ENCODE results near the gene GRK3.
"Not testable (repeated sequence)": the region's sequence is repeated elsewhere in the genome, so short reads cannot be mapped to it uniquely, and the experiment has no call there.

GRK3 gene

DNA sequence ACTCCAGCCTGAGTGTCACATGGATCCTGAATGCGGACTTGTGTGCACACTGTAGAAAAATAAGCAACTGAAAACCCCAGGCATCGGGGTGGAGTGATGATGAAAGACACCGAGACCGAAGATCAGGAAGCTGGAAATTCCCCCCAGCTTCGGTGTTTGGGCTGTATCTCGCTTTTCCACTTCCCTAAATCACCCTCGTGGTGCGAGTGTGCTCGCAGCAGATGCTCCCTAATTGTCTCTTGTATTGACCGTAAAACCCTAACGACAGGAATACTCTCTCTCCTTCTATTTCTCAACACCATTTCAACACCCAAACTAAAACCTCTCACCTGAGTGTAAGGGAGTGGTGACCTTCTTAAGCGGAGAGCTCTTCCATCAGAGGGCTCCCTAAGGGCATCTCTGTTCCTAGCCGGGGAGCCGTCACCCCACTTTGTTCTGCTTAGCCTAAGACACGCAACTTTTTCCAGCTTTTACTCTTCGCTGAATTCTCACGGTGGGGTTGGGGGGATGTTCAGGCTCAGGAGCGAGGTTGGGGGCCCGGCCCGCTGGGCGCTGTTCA is 635 bp upstream of the GRK3 start:
- H3K4me3 ChIP-seq (ENCODE audit: low read depth, low read length), result peak overlapping the region; percentile 63
- DNase-seq (ENCODE audit: low read depth), result no peak
- no peak for TF ChIP-seq CTCF (IDR thresholded peaks at IDR 0.05; ENCODE audit: low read depth, low read length, missing control alignments)

- peak overlapping the region; percentile 63 for H3K4me3 ChIP-seq (ENCODE audit: low read depth, low read length)
- no peak for DNase-seq (ENCODE audit: low read depth)
- TF ChIP-seq CTCF (IDR thresholded peaks at IDR 0.05; ENCODE audit: low read depth, low read length, missing control alignments), result no peak
Measured at GRCh38 chr22:25564979-25565677, 653 bp downstream of the GRK3 start.

DNA sequence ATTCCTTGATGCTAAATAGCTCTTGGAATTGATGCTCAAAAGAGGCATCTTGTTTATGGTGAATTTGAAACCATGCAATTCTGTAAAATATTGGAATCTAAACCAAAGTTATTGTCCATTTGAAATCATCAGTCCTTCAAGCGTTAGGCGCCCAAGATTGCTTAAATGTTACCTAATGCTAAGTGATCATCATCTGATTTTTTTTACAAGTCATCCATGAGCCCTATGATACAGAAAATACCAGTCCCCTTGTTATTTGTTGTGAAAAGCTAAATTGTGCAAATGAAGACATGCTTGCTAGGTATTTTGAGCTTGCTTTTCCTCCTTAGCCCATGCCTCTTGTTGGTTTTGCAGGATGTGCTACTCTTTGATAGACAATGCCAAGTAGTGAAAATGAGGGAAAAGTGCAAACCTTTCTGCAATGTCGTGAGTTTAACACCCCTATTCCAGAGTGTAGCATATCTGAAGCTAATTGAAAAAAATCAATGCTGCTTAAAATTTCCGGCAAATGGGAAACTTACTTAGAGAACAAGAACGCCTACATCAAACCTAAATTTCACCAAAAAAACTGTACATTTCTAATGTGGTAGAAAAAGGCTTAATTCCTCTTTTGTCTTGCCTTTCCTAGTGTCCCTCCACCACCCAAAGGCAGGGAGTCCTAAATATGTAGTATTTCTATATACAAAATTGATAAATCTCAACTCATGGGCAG is 1.9 kb downstream of the GRK3 start:
- H3K4me3 ChIP-seq (ENCODE audit: low read depth, low read length), result peak overlapping the region; percentile 63
- TF ChIP-seq CTCF (IDR thresholded peaks at IDR 0.05; ENCODE audit: low read depth, low read length, missing control alignments), result no peak
- no peak for DNase-seq (ENCODE audit: low read depth)

GRCh38 chr22:25566898-25567235 is 2.4 kb downstream of the GRK3 start:
- no peak for TF ChIP-seq CTCF (IDR thresholded peaks at IDR 0.05; ENCODE audit: low read depth, low read length, missing control alignments)
- DNase-seq (ENCODE audit: low read depth), result no peak
- H3K4me3 ChIP-seq (ENCODE audit: low read depth, low read length), result peak overlapping the region; percentile 63; the same call in 1 of the 2 replicates

GRCh38 chr22:25567251-25567675 is 2.8 kb downstream of the GRK3 start:
- no peak for TF ChIP-seq CTCF (IDR thresholded peaks at IDR 0.05; ENCODE audit: low read depth, low read length, missing control alignments)
- H3K4me3 ChIP-seq (ENCODE audit: low read depth, low read length), result peak overlapping the region; percentile 63; the same call in 1 of the 2 replicates
- no peak for DNase-seq (ENCODE audit: low read depth)

- H3K4me3 ChIP-seq (ENCODE audit: low read depth, low read length), result peak overlapping the region; percentile 34; the same call in 1 of the 2 replicates
- not testable (repeated sequence) for DNase-seq (ENCODE audit: low read depth)
Measured at GRCh38 chr22:25568066-25568465, 3.6 kb downstream of the GRK3 start.

- no peak for DNase-seq (ENCODE audit: low read depth)
- TF ChIP-seq CTCF (IDR thresholded peaks at IDR 0.05; ENCODE audit: low read depth, low read length, missing control alignments), result no peak
Measured at GRCh38 chr22:25569361-25569760, 4.9 kb downstream of the GRK3 start.

More at GRCh38 chr22:25569361-25569760, 4.9 kb downstream of the GRK3 start:
- peak overlapping the region; percentile 39; the same call in 1 of the 2 replicates for H3K4me3 ChIP-seq (ENCODE audit: low read depth, low read length)
